ENCODE data around the gene SUV39H1.
"Not testable (repeated sequence)": the region's sequence is repeated elsewhere in the genome, so short reads cannot be mapped to it uniquely, and the experiment has no call there.

The SUV39H1 gene

GRCh38 chrX:48689208-48689920 lies 7.2 kb upstream of the SUV39H1 start:
- DNase-seq: no peak

- not testable (repeated sequence) for DNase-seq
Measured at GRCh38 chrX:48691746-48692145, 4.8 kb upstream of the SUV39H1 start.

- no peak for DNase-seq
Measured at GRCh38 chrX:48694776-48695533, 1.6 kb upstream of the SUV39H1 start.

GRCh38 chrX:48695534-48695896 lies 1.0 kb upstream of the SUV39H1 start:
- DNase-seq: no peak

- no peak for DNase-seq
Measured at GRCh38 chrX:48695925-48696300, 621 bp upstream of the SUV39H1 start.

GRCh38 chrX:48696909-48697727 lies 584 bp downstream of the SUV39H1 start:
- no peak for DNase-seq

DNA sequence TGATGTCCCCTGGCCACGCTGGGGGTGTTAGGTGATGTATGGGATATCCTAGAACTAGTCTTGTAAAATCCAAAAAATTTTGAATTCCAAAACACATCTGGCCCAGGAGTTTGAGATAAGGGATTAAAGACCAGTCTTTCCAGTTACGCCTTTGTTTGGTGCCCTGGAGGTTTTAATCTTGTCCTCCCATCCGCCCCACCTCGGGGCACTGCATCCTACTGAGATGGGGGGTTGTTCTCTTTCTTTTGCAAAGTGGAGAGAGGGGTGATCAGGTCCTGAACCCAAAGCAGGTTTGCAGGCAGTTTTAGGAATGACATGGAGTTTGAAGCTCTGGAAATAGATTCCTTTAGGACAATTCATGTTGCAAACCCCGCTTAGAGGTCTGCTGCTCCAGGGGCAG lies 1.8 kb downstream of the SUV39H1 start:
- no peak for DNase-seq

DNA sequence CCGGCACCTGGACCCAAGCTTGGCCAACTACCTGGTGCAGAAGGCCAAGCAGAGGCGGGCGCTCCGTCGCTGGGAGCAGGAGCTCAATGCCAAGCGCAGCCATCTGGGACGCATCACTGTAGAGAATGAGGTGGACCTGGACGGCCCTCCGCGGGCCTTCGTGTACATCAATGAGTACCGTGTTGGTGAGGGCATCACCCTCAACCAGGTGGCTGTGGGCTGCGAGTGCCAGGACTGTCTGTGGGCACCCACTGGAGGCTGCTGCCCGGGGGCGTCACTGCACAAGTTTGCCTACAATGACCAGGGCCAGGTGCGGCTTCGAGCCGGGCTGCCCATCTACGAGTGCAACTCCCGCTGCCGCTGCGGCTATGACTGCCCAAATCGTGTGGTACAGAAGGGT lies 3.7 kb downstream of the SUV39H1 start:
- DNase-seq: no peak

GRCh38 chrX:48700951-48701653 lies 4.6 kb downstream of the SUV39H1 start:
- DNase-seq: no peak

- DNase-seq: no peak
Measured at GRCh38 chrX:48702032-48702431, 5.5 kb downstream of the SUV39H1 start.

- DNase-seq: no peak
Measured at GRCh38 chrX:48702716-48703115, 6.2 kb downstream of the SUV39H1 start.

GRCh38 chrX:48703228-48703627 lies 6.7 kb downstream of the SUV39H1 start:
- no peak for DNase-seq

DNA sequence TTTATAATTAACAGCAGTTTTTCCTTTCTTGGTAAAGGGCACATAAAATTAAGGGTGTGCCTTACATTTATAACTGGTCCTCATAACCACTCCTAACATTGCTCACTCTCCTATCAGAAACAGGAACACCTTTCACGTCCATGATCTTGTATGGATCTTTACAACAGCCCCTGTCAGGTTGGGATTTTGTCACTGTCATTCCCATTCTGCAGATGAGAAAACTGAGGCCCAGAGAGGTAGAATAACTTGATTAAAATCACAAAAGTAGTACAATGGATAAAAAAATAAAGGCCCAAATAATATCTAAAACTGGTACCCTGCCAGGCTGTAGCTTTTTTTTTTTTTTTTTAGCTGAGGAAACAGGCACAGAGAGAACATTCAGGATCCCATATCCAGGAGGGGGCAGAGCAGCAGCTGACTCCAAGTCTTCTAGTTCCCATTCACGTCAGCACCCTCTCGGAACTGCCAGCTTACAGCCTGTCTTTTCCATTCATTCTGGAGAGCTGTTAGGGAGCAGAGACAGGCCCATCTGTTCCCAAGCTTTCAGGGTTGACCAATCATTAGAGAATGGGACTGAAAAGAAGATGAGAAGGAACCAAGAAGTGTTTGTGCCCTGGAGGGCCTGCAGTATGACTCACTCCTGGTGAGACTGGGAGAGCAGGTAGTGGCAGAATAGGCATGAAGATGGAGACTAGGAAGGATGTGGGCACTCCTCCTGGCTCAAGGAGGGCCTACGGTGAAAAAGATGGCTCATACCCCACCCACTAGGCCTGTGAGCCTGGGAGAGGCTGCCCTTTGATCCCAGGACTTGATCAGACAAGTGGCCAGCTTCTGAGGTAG lies 7.3 kb downstream of the SUV39H1 start:
- no peak for DNase-seq

- no peak for DNase-seq
Measured at GRCh38 chrX:48705871-48706270, 9.3 kb downstream of the SUV39H1 start.

- DNase-seq: no peak
Measured at GRCh38 chrX:48709522-48710112, 13.1 kb downstream of the SUV39H1 start.

DNA sequence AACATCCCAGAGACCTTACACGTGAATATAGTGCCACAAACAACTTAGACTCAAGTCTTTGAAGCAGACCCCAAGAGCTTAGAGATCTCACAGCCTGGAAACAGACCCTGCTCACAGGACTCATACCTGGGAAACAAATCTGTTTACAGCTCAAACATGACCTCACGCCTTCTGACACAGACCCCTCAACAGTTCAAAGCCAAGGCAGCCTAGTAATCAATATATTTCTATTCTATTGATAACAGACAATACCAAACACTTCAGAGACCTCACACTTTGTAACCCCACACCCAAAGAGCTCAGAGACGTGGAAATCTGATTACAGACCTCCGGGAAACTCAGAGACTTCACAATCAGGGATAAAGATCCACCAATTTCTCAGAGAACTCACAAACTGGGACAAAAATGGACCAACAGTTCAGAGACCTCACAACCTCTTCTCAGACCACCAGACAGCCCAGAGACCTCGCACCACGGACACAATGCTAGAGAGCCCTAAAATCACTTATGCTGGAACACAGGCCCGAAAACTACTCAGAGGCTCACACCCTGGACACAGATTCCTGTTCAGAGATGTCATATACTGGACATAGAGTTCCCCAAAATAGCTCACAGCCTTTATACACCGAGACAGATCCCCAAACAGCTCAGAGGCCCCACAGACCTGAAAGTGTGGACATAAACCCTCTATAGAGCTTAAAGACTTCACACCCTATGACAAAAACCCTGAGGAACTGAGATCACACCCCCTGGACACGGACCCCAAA lies 14.8 kb downstream of the SUV39H1 start:
- no peak for DNase-seq

DNA sequence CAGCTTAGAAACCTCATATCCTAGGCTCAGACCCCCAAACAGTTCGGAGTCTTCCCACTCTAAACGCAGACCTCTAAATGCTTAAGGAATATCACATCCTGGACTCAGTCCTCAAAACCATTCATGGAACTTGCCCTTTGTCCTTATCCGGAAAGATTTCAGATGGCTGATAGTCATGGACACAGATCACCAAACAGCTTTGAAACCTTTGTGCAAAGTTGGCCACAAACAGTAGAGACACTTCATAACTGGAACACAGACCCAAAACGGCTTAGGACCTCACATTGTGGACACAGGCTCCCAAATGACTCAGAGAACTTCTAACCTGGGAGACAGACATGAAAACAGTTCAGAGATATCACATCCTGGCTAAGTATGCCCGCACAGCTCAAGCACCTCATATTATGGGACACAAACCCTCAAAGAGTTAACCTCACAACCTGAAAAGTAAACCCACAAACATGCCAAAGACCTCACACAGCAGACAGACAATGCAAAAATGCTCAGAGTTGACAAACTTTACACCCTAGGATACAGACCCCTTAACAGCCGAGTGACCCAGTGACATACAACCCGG lies 15.5 kb downstream of the SUV39H1 start:
- no peak for DNase-seq

GRCh38 chrX:48713847-48714246 lies 17.3 kb downstream of the SUV39H1 start:
- no peak for DNase-seq

DNA sequence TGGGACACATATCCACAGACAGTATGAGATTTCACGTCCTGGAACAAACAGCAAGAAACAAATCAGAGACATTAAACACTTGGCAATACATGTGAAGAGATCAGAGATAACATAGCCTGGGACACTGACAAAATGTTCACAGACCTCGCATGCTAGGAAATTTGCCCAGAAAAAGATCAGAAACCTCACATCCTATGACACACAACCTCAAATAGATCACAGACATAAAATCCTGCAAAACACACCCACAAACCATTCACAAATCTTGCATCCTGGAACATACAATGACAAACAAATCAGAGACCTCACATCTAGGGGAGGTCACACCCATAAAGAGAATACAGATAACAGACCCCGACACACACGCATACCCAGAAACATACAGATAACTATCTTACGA lies 18.0 kb downstream of the SUV39H1 start:
- no peak for DNase-seq

DNA sequence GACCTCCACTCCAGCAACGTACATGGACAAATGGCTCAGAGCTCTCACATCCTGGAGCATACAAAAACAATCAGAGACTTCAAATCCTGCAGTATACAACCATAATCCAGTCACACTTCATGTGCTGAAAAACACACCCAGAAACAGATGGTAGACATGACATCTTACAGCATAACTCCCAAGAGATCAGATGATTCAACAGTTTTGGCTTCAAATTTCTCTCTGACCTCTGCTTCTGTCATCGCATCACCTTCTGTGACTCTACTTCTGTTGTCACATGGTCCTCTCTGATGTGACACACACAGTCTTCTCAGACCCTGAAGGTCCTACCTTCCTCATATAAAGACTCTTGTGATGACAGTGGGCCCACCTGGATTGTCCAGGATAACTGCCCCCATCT lies 18.5 kb downstream of the SUV39H1 start:
- no peak for DNase-seq

Measured in T-helper 9 cell (primary cell).